Epidermal melanocyte (primary cell): ENCODE measurements around the gene TLR5.

ENCODE experiments used
- DNase-seq: peaks from one replicate; pipeline ENCODE4 v3.0.0; 2011; ENCODE audit warnings: low spot score; ENCODE audit not compliant: insufficient read length

Gene TLR5

DNA sequence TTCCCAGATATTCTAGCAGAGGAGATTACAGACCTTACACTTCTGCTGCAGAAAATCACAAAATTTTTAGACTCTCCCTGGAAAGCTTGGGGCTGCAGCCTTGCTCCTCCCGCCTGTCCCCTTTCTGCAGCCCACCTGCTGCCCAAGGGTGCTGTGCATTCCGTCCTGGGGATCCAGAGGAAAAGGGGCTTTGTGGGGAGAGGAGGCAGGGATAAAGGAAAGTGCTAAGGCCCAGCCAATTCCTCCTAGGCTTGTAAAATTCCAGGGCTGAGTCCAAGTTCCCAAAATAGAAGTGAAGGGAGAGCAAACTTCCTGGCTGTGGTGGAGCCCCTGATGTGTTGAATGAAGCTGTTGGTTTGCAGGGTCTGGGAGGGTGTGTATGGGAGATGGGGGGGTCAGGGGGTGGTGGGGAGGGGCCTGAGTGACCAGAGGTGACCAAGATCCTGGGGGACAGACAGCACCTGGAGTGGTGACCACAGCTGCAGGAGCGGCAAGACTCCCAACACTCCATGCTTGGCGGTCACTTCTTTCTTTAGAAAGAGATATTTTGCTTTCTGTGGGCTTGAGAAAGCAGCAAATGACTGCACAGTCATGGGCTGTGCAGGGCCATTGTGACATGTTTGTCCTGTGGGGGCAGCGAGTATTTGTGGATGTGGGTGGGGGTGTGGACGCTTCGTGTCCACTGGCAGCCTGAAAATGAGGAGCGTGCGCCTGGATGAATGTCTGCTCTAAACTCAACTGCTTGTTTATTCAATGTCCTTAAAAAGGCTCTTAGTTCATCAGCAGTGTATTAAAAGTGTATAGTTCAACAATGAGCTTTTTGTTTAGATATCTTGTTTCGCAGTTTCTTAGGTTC, 68.4 kb downstream of the TLR5 start:
- DNase-seq: peak; percentile 49

DNA sequence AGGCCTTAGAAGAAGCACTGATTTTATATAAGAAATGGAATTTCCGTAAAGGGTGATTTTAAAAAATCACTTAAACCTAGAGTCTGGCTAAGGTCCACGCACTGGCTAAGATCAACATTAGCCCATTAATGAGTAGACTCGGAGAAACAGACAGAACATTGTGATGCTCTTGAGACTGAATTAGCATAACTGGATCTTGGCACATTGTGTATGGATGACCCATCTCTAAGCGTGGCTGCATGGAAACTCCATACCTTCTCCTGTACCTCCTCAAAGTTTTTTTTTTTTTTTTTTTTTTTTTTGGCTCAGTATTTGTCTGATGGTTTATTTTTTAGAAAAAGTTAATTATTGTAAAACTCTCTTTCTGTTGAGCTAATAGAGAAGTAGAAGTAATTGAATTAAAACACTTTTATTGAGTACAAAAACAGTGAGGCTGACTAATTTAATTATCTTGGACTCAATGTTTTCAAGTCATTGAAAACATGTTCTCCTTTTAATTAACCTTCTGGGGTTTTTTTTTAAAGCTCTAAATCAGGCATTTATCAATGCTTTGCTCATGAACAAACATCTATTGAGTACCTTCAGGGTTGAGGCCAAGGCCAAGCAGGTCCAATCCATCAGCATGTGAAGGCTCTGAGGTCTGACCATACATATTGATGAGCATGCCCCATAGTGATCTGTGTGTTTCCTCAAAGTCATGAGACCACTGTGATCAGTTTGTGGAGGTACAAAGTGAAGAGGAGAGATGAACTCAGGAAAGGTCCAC, 74.0 kb downstream of the TLR5 start:
- no peak for DNase-seq

DNA sequence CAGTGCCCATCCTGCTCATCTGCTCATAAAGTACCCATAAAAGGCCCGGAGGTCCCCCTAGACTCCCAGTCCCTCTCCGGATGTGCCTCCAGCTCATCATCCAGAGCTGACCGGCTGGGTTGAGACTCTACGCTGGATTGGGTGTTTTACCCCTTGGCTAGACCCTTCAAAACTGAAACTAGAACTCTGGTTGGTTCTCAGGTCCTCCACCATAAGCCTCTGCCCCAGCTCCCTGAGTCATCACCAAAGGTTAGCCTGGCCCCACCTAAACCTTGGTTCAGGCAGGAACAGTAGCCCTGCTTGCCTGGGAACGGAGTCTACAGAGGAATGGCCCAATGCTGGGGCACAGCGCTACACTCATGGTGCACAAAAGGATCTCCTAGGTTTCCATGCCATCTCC, 75.1 kb downstream of the TLR5 start:
- DNase-seq: no peak

DNA sequence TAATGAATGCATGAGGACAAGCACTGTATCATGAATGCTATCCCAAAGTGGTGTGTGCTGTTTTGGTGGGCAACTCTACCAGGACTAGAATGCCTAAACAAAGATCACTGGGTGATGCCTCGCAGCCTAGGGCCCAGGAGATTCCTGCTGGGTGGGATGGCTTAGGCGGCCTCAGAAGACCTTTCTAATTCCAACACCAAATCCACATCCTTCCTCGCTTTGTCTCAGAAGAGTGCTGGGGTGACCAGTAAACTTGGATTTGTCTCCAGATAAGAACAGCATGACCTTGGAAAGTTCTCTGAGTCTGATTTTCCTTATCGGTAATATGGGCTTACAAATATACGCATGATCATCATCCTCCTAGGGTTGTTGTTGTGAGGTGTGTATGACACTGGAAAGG, 76.6 kb downstream of the TLR5 start:
- no peak for DNase-seq

DNA sequence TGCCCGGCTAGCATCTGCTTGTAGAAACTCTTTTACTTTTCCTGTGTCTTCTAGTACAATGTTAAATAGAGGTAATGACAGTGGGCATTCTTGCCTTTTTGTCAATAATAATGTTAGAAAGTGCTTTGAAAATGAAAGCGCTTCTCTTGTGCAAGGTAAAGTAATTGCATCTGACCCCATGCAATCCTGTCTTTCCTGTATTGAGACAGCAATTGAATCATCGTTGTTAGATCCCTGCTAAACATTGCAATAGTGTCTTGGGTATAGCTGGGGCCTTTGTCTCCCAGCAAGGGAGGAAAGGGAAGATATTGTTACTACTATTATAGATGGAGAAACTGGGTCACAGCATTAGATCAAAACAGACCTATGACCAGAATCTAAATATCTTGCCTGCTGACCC, 80.9 kb downstream of the TLR5 start:
- no peak for DNase-seq

DNA sequence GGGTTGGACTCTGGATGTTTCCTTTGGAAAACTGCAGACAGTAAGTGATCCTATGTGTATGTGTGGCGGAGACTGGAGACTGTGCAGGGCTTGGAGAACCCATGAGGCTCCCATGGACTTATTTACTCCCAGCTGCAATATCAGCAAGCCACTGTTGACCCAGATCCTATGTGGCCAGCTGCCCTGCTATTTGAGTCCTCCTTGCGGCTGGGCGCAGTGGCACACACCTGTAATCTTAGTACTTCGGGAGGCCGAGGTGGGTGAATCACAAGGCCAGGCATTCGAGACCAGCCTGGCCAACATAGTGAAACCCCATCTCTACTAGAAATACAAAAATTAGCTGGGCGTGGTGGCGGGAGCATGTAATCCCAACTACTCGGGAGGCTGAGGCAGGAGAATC, 83.5 kb downstream of the TLR5 start:
- no peak for DNase-seq
